ENCODE data around the gene LRRC17.

Gene LRRC17

DNA sequence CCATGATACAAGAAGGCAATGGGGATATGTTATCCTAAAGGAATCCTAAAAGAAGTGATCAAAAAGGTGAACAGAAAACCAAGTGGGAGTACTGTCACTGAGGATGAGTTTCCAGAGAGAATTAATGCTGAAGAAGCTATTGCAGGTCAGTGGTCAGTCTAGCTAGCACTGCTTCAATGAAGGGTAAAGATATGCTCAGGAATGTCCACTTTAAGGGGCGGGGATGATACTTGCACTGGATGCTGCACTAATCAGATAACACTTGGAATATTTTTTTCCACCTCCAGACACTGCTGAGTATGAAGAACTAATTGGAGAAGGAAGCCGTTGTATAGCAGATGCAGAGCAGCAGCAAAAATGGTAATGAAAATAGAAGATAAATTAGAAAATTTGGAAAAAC lies 75.3 kb downstream of the LRRC17 start:
- no peak for DNase-seq (ENCODE audit: low spot score)

DNA sequence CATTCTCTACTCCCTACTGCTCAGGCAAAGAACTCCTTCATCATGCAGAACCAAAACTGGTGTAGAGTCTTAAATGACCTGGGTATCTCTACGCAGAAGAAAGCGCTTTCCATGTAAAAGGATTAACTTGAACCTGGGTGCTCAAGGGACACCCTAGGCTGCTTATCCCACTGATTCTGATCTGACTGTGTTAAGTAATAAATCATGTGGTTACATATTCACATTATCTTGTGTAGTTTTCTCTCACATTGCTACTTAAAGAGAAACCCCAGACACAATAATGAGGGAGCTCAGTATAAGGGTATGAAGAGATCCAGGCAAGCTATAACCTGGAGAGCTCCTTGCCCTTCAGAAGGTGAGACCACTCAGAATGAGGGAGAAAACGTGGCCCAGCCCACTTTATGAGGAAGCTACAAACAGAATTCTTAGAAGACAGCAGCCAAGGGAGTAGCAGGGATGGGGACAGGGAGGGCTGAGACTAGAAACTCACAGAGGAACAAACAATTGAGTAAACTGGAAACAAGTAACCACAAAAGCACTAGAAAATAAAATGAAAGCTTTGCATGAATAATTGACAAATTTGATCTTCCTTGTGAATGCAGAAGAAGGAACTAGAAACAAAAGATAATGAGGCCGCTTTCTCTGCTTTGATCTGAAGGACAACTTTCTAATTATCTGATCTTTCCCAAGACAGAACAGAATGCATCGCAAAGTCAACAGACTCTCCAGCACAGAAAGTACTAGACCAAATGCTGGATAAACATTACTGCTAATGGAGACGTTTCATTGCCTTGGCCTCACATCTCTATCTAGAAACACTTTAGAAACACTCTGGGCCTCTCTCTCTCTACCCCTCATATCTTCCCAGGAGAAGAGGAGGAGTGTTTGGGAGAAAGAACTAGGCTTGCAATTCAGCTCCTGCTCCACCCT lies 76.1 kb downstream of the LRRC17 start:
- no peak for DNase-seq (ENCODE audit: low spot score)

GRCh38 chr7:102990642-102991041 lies 77.8 kb downstream of the LRRC17 start:
- no peak for DNase-seq (ENCODE audit: low spot score)

GRCh38 chr7:102991077-102991539 lies 78.3 kb downstream of the LRRC17 start:
- DNase-seq (ENCODE audit: low spot score), result no peak

GRCh38 chr7:102991540-102992214 lies 78.9 kb downstream of the LRRC17 start:
- DNase-seq (ENCODE audit: low spot score), result peak; percentile 95

DNA sequence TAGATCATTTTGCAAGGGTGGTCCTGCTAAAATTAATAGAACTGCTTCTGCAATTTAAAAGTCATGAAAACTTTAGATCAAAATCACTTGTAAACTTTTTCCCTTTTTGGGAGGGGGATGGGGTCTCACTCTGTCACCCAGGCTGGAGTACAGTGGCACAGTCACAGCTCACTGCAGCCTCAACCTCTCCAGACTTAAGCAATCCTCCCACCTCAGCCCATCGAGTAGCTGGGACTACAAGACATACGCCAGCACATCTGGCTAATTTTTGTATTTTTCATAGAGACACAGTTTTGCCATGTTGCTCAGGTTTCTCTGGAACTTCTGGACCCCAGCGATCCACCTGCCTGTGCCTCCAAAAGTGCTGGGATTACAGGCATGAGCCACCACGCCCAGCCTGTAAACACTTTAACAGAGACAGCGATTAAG lies 79.7 kb downstream of the LRRC17 start:
- DNase-seq (ENCODE audit: low spot score), result no peak

DNA sequence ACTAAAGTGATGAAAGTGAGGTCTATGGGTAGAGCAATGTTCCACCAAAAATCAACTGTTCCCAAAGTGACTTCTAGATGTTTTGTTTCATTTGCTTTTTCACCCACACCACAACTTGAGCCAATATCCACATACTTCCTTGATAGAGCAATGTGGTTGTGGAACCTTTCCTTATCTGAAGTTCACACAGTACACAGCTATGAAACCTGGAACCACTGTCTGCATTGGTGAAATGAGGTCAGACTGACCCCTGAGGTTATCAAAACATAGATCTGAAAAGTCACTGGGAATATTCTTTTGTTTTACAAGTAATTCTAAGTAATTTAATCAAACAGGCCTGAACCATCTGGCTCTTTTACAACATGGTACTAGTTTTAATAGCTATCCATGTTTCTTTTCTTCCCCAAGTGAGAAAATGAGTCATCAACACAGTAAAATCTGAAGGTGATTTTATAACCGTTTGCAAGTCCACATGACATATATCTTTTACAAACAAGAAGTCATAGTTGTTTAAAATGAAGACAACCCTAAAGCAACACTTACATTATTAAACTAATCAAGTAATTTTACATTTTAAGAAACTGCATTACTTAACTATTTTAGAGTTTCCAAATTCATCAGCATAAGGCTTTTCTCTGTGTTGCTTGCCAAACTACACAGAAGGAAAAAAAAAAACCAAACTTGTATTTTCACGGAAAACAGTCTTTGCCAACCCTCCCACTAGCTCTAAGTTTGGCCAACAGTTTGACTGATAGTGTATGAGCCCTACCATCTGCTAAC lies 80.3 kb downstream of the LRRC17 start:
- DNase-seq (ENCODE audit: low spot score), result peak; percentile 83

GRCh38 chr7:102993718-102994029 lies 80.9 kb downstream of the LRRC17 start:
- DNase-seq (ENCODE audit: low spot score), result no peak

GRCh38 chr7:102994567-102994966 lies 81.8 kb downstream of the LRRC17 start:
- no peak for DNase-seq (ENCODE audit: low spot score)

Data from LoVo (cell line).